ENCODE results near the gene CRAT. TPM values are rescaled to one million over a fixed set of nuclear protein-coding genes. Genes with fewer than 3 reads are reported as not detected.

The CRAT gene
- total RNA-seq, 1 experiment from 2014 or later, result 13.9 TPM

DNA sequence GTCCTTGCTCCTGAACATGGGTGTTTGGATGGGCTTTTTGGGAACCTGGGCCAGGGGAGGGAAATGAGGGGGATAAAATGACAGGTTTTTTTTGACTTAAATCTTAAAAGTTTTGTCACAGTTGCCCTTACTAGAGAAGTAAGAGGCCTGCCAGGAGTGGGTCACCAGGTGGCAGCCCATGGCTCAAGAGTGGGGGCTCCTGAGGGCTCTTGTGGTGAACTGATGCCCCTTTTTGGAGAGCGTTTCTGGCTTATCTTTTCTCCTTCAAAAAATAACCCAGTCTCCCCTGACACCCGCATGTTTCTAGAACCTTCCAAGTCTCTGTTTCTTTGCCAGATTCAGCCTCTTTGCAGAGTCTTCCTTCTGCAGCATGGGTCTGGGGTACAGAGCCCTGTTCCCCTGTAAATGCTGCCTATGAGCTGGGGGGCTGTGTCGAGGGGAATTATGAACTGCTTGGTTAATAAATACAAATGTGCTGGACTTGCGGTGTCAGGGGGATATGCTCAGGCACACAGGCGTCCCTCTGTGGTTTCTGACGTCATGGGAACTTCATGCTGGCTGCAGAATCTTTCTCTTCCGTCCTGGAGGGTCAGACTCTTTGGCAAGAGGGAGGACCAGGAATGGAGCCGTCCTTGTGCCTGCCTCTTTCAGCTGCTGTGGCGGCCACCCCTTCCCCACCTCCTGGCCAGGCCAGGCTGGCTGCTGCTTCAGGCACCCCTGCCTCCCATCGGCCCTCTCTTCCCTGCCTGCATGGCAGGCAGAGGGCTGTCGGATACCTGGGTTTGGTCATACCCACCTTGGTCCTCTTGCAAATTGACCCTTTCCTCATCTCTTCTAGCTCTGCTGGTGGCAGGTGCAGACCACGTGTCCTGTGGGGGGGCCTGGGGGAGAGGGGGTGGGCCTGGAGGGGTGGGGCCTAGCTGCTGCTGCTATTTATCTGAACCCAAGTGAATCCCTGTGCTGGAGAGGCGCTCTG lies 30.8 kb upstream of the CRAT start:
- DNase-seq, result peak; percentile 89 to 95
- H3K36me3 ChIP-seq, result no peaks in the 10 kb centered on the region
- H3K4me3 ChIP-seq, result peak overlapping the region; percentile 12; the same call in 1 of the 2 replicates
- no peaks in the 10 kb centered on the region for H3K27me3 ChIP-seq
- peaks cover 54% of the 10 kb centered on the region for H3K4me1 ChIP-seq
- no peaks in the 10 kb centered on the region for H3K9me3 ChIP-seq (replicated peaks)
- peak overlapping the region; percentile 100 for H3K27ac ChIP-seq

DNA sequence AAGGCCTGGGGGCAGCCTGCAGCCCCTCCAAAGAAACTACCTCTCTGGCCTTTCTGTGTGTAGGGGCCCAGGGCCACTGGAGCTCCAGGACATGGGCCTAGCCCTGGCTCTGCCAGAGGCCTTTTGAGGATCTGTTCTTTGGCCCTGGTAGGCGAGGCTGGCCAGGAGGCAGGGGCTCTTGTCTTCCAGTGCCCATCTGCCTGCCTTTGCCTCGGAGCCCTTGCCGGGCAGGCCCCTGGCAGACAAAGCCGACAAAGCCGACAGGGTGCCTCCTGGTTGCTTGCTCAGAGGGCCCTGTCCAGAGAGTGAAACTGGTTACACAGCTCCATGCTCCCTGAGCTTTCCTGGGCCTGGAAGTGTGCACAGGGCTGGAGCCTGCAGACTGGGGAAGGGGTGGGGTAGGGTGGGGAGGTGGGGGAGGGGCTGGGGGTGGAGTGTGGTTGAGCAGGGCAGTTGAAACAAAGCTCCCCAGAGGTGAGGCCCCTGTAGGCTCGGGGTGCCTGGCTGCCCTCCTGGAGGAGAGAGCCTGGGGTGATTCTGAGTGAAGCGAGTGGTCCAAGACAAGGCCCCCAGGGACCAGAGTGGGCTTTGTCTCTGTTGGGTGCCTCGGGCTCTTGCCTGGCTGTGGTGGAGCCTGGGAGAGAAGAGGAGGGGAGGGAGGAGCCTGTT lies 29.9 kb upstream of the CRAT start:
- Histone ChIP-seq H3K27ac (peak overlapping the region; percentile 100), H3K4me1 (peaks cover 46% of the 10 kb centered on the region), H3K36me3 (no peaks in the 10 kb centered on the region), H3K4me3 (peak overlapping the region; percentile 47), H3K27me3 (no peaks in the 10 kb centered on the region), H3K9me3 (replicated peaks) (no peaks in the 10 kb centered on the region)
- peak; percentile 73 to 76 for DNase-seq

DNA sequence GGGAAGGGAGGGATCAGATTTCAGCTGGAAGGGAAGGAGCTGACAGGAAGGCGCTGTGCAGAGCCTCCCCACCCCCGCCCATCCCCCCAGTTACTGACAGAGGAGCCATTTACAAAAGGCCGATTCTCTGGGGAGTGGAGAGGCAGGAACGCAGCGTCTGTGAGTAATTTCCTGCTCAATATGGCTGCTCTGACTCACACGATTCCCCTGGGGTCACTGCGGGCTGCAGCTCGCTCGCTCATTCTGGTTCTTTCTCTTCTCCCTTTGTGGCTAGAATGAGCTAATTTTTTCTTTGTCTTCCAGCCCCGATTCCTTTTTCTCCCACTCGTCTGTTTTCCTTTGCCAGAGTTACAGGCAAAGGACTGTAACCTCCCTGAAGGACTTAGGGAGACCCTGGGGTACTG lies 29.4 kb upstream of the CRAT start:
- DNase-seq, result peak; percentile 99 to 100
- Histone ChIP-seq H3K4me1 (peaks cover 42% of the 10 kb centered on the region), H3K36me3 (no peaks in the 10 kb centered on the region)

DNA sequence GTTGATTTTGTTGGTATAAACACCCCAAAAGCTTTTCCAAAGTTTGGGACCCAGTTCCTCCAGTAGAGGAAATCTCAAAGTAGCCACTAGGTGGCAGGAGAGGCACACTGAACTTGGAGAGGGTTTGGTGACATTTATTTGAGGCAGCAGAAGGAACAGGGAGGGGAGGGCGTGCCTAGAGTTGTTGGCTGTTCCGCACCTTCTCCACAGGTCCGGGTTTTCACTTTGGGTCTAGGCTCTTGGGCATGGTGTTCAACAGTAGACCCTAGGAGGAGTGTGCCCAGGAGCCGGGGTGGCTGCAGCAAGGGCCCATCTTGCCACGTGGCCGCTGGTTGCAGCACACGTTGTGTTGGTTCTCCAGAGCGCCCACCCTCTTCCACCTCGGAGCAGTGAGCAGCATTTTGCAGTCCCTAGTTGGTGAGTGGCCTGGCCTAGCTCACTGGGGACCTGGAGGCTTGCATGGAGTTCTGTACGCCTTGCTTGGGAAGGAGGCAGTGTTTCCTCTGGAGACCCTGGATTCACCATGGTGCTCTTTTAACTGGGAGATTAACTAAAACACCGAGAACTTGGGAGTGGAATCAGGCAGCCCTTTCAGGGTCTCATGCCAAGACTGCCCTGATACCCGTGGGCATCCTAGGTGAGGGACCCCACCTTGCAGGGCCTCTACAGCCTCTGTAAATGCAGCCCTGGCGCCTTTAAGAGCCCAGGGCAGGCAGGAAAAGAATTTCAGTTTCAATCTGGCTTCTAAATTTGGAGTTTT lies 28.8 kb upstream of the CRAT start:
- DNase-seq, result peak; percentile 83 to 93
- no peaks in the 10 kb centered on the region for H3K9me3 ChIP-seq (replicated peaks)
- H3K4me3 ChIP-seq, result peak overlapping the region; percentile 26
- H3K4me1 ChIP-seq, result peaks cover 42% of the 10 kb centered on the region
- peak overlapping the region; percentile 100 for H3K27ac ChIP-seq
- no peaks in the 10 kb centered on the region; the same call in 1 of the 2 replicates for H3K36me3 ChIP-seq
- no peaks in the 10 kb centered on the region for H3K27me3 ChIP-seq

More for the DNA sequence above, 29.4 kb upstream of the CRAT start:
- H3K4me3 ChIP-seq, result peak overlapping the region; percentile 47
- H3K9me3 ChIP-seq (replicated peaks), result no peaks in the 10 kb centered on the region
- H3K27ac ChIP-seq, result peak overlapping the region; percentile 100
- no peaks in the 10 kb centered on the region for H3K27me3 ChIP-seq

DNA sequence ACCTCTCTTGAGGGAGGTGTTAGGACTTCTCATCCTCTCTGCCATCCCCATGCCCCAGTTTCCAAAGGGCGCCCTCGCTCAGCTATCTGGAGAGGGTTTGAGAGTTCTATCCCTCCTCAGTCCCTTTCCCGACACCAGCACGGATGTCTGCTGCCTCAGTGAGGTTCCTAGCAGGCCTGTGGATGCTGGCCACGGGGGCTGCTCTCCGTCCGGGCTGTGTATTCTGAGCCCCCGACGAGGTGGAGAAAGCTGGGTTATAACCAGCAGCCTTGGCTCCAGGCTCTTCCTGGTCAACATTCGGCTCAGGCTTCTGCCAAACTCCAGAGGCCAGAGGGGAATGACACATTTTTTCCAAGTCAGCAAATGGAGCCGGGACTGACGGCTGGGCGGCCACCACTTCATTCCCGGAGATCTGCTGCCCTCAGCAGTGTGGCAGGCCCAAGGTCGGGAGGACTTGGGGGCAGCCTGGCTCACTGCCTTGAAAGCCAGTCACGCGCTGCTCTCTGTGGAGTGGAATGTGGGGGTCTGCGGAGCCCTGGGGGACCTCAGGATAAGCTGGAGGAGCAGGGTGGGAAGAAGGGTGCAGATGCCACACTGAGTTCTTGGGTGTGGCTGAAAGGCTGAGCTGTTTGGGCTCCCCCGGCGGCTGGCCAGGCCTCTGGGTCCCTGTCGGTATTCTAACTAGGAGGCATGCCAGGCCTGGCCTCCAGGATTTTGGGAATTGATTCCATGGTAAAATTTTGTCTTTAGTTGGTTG lies 28.1 kb upstream of the CRAT start:
- Histone ChIP-seq H3K36me3 (no peaks in the 10 kb centered on the region; the same call in 1 of the 2 replicates), H3K27ac (no peak overlapping the region), H3K9me3 (replicated peaks) (no peaks in the 10 kb centered on the region), H3K4me3 (no peak overlapping the region), H3K4me1 (peaks cover 38% of the 10 kb centered on the region), H3K27me3 (no peaks in the 10 kb centered on the region)
- no peak for DNase-seq

DNA sequence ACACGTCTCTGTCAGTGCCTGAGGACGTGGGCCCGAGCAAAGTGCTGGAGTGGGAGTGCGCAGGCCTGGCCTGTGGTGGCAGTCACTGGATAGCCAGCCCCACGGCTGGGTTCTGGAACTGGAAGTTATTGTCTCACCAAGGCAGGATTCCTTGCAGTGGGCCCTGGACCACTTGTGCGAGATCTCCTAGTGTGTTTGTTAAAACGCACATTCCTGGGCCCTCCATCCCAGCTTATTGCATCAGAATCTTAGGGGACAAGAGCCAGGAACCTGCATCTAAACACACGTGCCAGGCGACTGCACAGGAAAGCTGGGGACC lies 27.5 kb upstream of the CRAT start:
- Histone ChIP-seq H3K4me1 (peaks cover 33% of the 10 kb centered on the region), H3K9me3 (replicated peaks) (no peaks in the 10 kb centered on the region), H3K36me3 (no peaks in the 10 kb centered on the region; the same call in 1 of the 2 replicates), H3K4me3 (no peak overlapping the region), H3K27me3 (no peaks in the 10 kb centered on the region), H3K27ac (no peak overlapping the region)
- no peak for DNase-seq

DNA sequence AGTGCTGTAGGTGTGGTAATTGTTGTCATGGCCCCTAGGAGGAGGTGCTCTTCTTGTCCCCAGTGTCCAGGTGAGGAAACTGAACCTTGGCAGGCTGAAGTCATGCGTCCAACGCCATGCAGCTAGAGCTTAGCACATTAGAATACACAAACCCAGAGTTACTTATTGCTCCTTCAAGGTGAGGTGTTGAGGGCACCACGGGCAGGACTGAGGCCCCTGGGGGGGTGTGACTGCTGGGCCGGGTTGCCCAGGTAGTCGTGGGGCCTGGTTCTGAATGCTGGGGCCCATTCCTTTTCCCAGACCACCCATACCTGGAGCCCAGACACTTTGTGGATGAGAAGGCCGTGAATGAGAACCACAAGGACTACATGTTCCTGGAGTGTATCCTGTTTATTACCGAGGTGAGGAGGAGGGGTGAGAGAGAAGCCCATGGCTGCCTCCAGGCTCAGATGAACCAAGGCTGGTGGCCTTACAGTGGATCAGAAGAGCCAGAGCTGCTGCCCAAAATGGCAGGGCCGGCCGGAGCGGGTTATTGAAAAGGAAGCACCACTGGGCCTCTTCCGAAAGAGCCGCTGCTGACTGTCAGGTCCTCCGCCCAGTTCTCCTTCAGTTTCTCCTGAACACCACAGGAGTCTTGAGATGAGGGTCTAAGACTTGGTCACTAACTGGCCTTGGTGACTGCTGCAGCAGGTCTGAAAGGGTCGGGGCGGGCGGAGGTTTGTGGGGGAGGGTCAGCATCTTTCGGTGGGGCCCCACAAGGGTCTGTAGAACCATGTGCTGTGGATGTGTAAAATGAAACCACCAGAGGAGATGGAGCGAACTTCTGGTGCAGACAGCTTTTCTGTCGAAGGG lies 26.9 kb upstream of the CRAT start:
- peaks cover 27% of the 10 kb centered on the region for H3K4me1 ChIP-seq
- no peak for DNase-seq
- no peaks in the 10 kb centered on the region; the same call in 1 of the 2 replicates for H3K36me3 ChIP-seq
- H3K9me3 ChIP-seq (replicated peaks), result no peaks in the 10 kb centered on the region
- H3K4me3 ChIP-seq, result no peak overlapping the region
- H3K27me3 ChIP-seq, result no peaks in the 10 kb centered on the region
- no peak overlapping the region for H3K27ac ChIP-seq

DNA sequence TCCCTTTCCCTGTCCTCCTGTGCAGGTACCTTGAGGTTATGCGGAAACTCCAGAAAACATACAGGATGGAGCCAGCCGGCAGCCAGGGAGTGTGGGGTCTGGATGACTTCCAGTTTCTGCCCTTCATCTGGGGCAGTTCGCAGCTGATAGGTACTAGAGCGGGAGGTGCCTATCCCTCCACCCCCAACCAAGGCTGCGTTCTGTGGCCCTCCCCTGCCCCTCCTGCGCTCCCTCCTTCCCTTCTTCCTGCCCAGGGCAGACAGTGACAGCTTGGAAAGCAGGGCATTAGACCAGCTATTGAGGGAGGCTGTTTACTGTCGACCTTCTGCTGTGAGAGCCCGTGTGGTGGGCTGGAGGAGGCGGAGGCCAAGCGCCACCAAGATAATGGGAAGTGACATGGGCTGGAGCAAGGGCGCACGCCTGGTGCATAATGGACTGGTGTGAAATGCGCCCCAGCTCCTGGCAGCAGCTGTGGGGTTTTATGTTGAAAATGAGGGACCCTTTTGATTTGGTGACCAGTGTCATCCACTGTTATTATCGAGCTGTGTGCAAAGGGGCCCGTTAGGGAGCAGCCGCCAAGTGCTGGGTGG lies 25.9 kb upstream of the CRAT start:
- Histone ChIP-seq H3K27me3 (no peaks in the 10 kb centered on the region), H3K4me1 (peaks cover 18% of the 10 kb centered on the region), H3K27ac (no peak overlapping the region), H3K36me3 (no peaks in the 10 kb centered on the region; the same call in 1 of the 2 replicates), H3K4me3 (no peak overlapping the region), H3K9me3 (replicated peaks) (no peaks in the 10 kb centered on the region)
- DNase-seq, result no peak

DNA sequence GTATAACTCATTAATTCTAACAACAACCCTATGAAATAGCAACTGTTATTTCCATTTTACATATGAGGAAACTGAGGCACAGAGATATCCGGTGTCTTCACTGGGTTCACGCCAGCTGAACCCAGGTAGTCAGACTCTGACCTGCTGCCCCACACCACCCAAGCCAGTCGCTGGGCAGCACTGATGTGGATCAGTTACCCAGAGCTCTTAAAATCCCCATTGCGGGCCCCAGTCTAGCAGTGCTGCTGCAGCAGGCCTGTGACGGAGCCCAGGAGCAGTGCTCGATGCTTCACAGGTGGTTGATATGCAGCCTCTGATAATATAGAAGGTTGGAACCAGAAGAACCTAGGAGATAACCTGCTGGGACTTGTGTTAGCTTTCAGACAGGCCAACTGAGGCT lies 24.9 kb upstream of the CRAT start:
- no peak for DNase-seq
- Histone ChIP-seq H3K36me3 (peaks cover 5% of the 10 kb centered on the region), H3K9me3 (replicated peaks) (no peaks in the 10 kb centered on the region), H3K27me3 (no peaks in the 10 kb centered on the region), H3K4me1 (peaks cover 9% of the 10 kb centered on the region), H3K27ac (no peak overlapping the region), H3K4me3 (no peak overlapping the region)

DNA sequence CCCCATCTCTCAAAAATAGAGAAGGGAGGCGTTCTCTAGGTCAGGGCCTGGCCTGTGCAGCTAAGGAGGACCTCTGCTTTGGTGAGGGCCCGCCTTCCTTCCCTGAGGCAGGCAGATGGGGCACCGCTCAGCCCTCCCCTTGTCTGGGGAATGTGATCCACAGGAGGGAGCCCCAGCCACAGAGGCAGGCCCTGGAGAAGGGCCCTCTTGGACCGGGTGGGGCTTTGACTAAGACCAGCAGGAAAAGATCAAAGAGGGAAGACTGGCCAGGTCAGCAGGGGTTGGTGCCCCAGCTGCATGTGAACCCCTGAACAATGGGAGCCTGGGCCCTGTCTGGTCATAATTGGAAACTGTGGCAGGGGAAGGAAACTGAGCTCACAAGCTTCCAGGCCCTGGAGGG lies 22.5 kb upstream of the CRAT start:
- Histone ChIP-seq H3K27ac (no peak overlapping the region), H3K27me3 (no peaks in the 10 kb centered on the region), H3K36me3 (peaks cover 6% of the 10 kb centered on the region)

DNA sequence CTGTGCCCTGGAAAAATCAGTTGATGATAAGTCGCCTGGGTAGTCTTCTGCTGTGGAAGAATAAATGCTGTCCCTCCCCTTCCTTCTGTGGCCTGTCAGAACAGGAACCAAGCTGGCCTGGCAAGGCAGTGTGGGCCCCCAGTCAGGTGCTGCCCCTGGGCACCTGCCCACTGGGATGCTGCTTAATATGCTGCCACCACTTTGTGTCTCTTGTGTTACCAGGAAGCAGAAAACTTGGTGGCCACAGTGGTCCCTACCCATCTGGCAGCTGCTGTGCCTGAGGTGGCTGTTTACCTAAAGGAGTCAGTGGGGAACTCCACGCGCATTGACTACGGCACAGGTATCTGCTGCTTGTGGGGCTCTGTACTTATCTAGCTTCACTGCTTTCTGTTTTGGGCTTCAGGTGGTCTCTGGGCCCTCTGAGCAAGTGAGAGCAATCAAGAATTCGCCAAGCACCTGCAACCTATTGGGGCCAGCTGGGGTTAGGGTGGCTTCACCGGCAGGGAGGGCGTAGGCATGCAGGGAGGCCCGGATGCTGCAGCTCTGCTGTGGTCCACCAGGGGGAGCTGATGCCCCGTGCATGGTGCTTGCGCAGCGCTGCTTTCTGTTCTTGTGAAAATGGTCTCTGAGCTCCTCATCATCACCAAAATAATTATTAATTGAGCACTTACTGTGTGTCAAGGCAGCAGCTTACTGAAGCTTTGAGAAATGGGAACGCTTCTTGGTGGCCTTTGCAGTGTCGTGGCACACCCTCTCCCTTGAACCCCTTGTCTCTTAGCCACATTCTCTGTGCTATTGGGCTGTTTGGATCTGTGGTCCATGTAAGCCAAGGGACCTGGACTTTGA lies 20.9 kb upstream of the CRAT start:
- Histone ChIP-seq H3K9me3 (replicated peaks) (no peaks in the 10 kb centered on the region), H3K4me1 (no peaks in the 10 kb centered on the region), H3K27ac (no peak overlapping the region), H3K4me3 (no peak overlapping the region), H3K27me3 (no peaks in the 10 kb centered on the region), H3K36me3 (peaks cover 8% of the 10 kb centered on the region)
- peak; percentile 68 to 79 for DNase-seq

More for the DNA sequence above, 22.5 kb upstream of the CRAT start:
- DNase-seq, result no peak
- Histone ChIP-seq H3K4me3 (no peak overlapping the region), H3K9me3 (replicated peaks) (no peaks in the 10 kb centered on the region), H3K4me1 (no peaks in the 10 kb centered on the region)

DNA sequence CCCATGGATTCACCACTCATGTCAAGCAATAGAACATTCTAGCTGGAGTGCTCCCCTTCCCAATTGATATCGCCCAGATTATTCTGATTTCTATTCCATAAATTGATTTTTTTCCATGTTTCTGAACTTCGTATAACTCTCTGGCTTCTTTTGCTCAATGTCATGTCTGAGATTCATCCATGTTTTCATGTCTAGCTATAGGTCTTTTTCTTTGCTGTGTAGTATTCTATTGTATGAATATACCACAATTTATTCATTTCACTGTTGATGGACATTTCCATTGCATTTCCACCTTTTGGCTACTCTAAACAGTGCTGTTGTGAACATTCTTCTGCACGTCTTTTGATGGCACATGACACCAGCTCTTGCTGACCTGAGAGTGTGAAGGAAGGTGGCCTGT lies 20.2 kb upstream of the CRAT start:
- peaks cover 9% of the 10 kb centered on the region for H3K36me3 ChIP-seq
- no peak overlapping the region for H3K4me3 ChIP-seq
- no peaks in the 10 kb centered on the region for H3K4me1 ChIP-seq
- no peak overlapping the region for H3K27ac ChIP-seq
- no peaks in the 10 kb centered on the region for H3K27me3 ChIP-seq
- H3K9me3 ChIP-seq (replicated peaks), result no peaks in the 10 kb centered on the region
- DNase-seq, result no peak

All from SJCRH30 (cell line).